HepG2 (cell line): ENCODE data around the gene FUOM.

ENCODE experiments used
- CTCF ChIP-seq: sonication (generic); formaldehyde crosslinking; IDR thresholded peaks from 2 replicates; pipeline ENCODE4 v1.5.0; 2020; ENCODE audit warnings: mild to moderate bottlenecking, missing genetic modification reagents, moderate library complexity
- ELF1 ChIP-seq: sonication (generic); formaldehyde crosslinking; IDR thresholded peaks from 2 replicates; pipeline ENCODE4 v1.4.0; 2020; ENCODE audit warnings: missing genetic modification reagents
- ELF4 ChIP-seq: sonication (generic); formaldehyde crosslinking; IDR thresholded peaks from 2 replicates; pipeline ENCODE4 v1.5.0; 2020; ENCODE audit warnings: missing genetic modification reagents, mild to moderate bottlenecking, moderate library complexity, borderline replicate concordance
- HDAC2 ChIP-seq: sonication (generic); formaldehyde crosslinking; IDR thresholded peaks from 2 replicates; pipeline ENCODE4 v1.4.0; 2020; ENCODE audit warnings: missing genetic modification reagents
- PITX1 ChIP-seq: sonication (generic); formaldehyde crosslinking; IDR thresholded peaks from 2 replicates; pipeline ENCODE4 v1.5.1; 2020; ENCODE audit warnings: mild to moderate bottlenecking, missing genetic modification reagents
- SETDB1 ChIP-seq: sonication (generic); formaldehyde crosslinking; IDR thresholded peaks from 2 replicates; pipeline ENCODE4 v1.5.1; 2020; ENCODE audit warnings: missing genetic modification reagents, mild to moderate bottlenecking, borderline replicate concordance
- SOX6 ChIP-seq, 2 experiments: fragments of 450-650 bp in 1 of 2; sonication (generic) in 1 of 2; formaldehyde crosslinking in 1 of 2; IDR thresholded peaks; 2 replicates each; pipeline versions ENCODE4 v1.4.0 to v1.6.1; 2017 to 2020; ENCODE audit warnings: antibody characterized with exemption in 1 of 2, mild to moderate bottlenecking in 1 of 2, missing genetic modification reagents in 1 of 2
- SP1 ChIP-seq, 2 experiments: fragments of 450-650 bp in 1 of 2; sonication (generic) in 1 of 2; formaldehyde crosslinking in 1 of 2; IDR thresholded peaks; 2 replicates each; pipeline versions ENCODE4 v1.4.0 to v1.6.1; 2016 to 2020; ENCODE audit warnings: missing genetic modification reagents in 1 of 2
- ZBTB3 ChIP-seq: sonication (generic); formaldehyde crosslinking; IDR thresholded peaks from 2 replicates; pipeline ENCODE4 v1.4.0; 2020; ENCODE audit warnings: low read depth, mild to moderate bottlenecking, moderate library complexity, missing genetic modification reagents, borderline replicate concordance
- ZNF619 ChIP-seq: sonication (generic); formaldehyde crosslinking; IDR thresholded peaks from 2 replicates; pipeline ENCODE4 v1.4.0; 2020; ENCODE audit warnings: mild to moderate bottlenecking, missing genetic modification reagents
- ZNF883 ChIP-seq: sonication (generic); formaldehyde crosslinking; IDR thresholded peaks from 2 replicates; pipeline ENCODE4 v1.5.1; 2020; ENCODE audit warnings: mild to moderate bottlenecking, missing genetic modification reagents; ENCODE audit errors: not compliant biosample characterization

- no peak for TF ChIP-seq ELF4
- TF ChIP-seq CTCF (CRISPR knock-in tag) = no peak
- TF ChIP-seq SP1 (IDR thresholded peaks at IDR 0.05) = no peak
- no peak for TF ChIP-seq SP1 (CRISPR knock-in tag; IDR thresholded peaks at IDR 0.05)
- TF ChIP-seq PITX1 (CRISPR knock-in tag) = no peak
- no peak for TF ChIP-seq ZNF883 (CRISPR knock-in tag)
- no peak for TF ChIP-seq HDAC2
- no peak for TF ChIP-seq SOX6 (IDR thresholded peaks at IDR 0.05)
- no peak for TF ChIP-seq SOX6 (CRISPR knock-in tag; IDR thresholded peaks at IDR 0.05)
- TF ChIP-seq SETDB1 (CRISPR knock-in tag) = no peak
- TF ChIP-seq ZNF619 (CRISPR knock-in tag) = no peak
- no peak for TF ChIP-seq ZBTB3 (CRISPR knock-in tag)
- no peak for TF ChIP-seq ELF1 (CRISPR knock-in tag)
These were observed 7.0 kb upstream of the FUOM start for GRCh38 chr10:133364645-133365431.
